GM18505 (cell line): Measurements from ENCODE around the gene MRTFA.

ENCODE experiments used
- ATAC-seq: cut with Tn5 transposase; IDR thresholded peaks from one replicate; pipeline ENCODE4 v1.9.1; 2021; ENCODE audit not compliant: unreplicated experiment
- POLR2A ChIP-seq: IDR thresholded peaks from 4 replicates; pipeline ENCODE4 v1.6.1; 2011; ENCODE audit warnings: borderline replicate concordance; ENCODE audit not compliant: insufficient read depth, insufficient read length; ENCODE audit errors: extremely low read depth

MRTFA gene

GRCh38 chr22:40430991-40431390 is 205.5 kb downstream of the MRTFA start:
- ATAC-seq = no peak

DNA sequence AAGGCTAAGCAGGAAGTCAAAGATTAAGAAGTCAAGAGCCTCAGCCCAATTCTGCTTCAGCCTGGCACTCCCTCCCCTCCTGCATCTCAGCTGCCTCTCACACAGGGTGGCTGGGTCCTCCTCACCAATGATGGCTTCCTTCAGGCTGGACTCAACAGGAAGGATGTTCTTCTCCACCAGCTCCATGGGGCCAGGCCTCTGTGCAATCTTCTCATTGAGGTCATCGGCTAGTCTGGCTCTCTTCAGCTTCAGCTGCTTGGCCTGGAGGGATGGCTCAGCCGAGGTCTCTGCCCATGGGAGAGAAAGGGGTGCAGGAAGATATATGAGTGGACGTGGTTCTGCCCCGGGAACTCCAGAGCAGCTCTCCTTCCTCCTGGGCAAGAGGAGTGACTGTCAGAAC is 207.0 kb downstream of the MRTFA start:
- no peak for TF ChIP-seq POLR2A
- no peak for ATAC-seq

More at GRCh38 chr22:40430991-40431390, 205.5 kb downstream of the MRTFA start:
- TF ChIP-seq POLR2A = no peak

DNA sequence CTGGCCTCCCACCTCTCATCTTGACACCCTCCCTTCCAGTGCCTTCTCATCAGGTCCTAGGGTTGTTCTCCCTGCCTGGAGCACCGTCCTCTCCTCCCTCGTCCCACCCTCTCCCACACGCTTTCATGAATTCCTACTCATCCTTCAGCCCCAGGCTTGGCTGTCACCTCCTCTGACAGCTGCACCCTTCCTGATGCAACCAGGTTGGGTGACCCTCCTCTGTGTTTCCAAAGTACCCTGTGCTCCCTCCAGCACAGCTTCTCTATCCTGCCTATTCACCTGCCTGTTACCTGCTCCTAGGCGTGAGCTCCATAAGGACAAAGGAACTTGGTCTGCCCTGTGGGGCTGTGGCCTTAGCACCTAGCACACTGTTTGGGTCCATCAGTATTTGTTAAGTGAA is 207.7 kb downstream of the MRTFA start:
- ATAC-seq = no peak
- no peak for TF ChIP-seq POLR2A

GRCh38 chr22:40426594-40427333 is 209.8 kb downstream of the MRTFA start:
- no peak for TF ChIP-seq POLR2A
- no peak for ATAC-seq

- ATAC-seq = no peak
- no peak for TF ChIP-seq POLR2A
Measured at GRCh38 chr22:40425082-40425481, 211.4 kb downstream of the MRTFA start.

DNA sequence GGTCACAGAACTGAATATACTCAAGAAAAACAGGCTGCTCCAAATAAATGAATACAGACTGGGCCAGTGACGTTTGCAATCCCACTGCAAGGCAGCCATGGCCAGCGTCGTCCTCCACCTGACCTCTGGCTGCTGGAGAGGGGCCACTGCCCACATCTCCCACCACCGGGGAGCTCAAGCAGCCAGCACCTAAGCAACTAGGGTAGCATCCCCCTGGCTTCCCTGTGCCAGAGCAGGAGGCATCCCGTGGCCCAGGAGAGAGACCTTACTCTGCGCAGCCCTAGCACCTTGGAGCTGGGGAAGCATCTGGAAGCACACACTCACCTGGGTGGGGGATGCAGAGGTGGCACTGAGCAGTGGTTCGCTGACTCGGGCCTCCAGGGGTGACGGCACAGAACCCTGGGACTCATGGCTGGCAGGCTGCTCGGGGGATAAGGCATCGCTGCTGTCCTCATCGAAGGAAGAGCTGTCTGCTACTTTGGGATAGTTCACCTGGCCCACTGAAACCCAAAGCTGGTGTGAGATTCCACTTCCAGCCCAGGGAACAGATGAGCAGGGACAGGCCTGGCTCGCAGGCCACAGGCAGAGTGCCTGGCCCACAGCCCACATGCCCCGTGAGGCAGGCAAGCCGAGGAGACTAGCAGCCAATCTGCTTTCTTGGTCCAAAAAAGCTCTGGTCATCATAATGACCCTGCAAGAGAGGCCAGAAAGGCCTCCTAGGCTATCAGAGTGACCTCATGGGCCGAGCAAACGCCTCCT is 212.5 kb downstream of the MRTFA start:
- ATAC-seq = no peak
- TF ChIP-seq POLR2A = no peak

GRCh38 chr22:40423310-40423688 is 213.2 kb downstream of the MRTFA start:
- TF ChIP-seq POLR2A = no peak
- ATAC-seq = no peak

DNA sequence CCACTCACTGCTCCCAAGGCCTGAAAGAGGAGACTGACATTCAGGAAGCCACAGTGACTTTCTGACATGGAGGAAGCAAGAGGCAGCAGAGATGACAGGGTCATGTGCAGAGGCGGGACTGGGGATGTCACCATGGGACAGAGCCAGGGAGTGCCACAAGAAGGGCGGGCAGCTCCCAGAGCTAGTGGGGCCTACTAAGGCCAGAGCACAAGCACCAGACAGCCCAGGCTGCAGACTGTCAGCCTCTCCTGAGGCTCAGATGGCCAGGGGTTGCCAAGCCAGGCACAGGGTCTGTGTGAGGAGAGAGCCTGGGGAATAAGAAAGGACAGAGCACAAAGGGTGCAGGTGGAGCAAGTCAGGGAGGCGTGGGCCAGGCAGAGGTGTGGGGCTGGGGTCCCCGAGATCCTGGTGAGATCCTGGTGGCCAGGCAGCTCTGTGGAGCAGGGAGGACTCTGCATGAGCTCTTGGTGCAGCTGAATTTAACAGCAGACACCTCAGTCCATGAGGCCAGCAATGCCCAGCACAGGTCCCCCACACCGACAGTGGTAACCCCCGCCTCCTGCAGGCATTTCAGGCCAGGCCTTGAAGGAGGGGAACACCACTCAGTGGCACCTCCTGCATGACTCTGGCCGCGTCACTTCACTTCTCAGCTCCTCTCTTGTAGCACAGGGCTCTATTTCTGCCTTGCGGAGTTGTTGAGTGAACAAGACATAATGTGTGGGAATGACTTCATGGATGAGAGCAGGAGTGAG is 213.8 kb downstream of the MRTFA start:
- ATAC-seq = no peak

GRCh38 chr22:40421941-40422340 is 214.6 kb downstream of the MRTFA start:
- no peak for TF ChIP-seq POLR2A
- no peak for ATAC-seq

More for the DNA sequence above, 213.8 kb downstream of the MRTFA start:
- TF ChIP-seq POLR2A = no peak

GRCh38 chr22:40421082-40421350 is 215.5 kb downstream of the MRTFA start:
- no peak for TF ChIP-seq POLR2A
- no peak for ATAC-seq

DNA sequence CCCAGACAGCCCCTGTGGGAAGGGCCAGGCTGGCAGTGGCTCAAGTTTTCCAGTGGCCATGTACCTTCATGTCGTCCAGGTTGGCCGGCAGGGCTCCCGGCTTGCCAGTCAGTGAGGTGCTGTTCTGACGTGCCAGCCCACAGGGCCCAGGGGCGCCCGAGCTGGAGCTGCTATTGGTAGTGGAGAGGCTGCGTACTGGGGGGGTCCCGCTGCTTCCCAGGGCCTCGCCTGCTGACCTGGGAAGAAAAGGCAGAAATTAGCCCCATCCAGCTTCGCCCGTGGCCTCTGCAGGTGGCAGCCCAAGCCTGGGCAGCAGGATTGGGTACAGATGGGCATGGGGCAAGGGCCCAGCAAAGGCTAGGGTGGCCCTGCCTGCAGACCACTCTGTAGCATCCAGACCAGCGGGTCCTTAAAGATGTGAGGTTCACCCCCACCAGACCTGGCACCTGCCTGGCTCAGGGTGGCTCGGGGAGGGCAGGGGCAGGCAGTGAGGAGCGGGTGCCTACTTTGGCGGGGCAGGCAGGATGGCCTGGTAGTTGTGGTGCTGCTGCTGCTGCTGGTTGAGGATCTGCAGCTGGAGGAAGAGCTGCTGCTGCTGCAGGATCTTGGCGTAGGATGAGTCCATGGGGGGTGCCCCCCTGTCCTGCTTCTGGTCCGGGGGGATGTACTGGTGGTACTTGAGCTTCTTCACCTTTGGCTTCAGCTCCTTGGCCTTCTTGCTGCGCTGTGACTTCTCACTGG is 216.0 kb downstream of the MRTFA start:
- ATAC-seq = no peak

DNA sequence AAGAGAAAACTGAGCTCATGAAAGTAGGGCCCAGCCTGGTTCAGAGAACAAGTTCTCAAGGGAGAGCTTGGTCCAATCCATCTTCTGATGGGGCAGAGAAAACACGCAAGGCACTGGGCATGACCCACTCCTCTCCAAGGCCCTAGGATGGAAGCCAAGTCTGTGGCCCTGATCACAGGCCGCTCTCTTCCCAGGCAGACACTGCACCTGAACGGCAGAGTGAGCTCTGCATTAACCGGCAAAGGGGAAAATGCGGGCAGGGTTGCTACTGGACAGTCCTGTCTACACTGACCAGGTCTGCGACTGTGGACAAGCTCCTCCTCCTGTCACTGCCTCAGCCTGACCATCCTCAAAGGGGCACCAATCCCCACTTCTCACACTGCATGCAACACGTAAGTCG is 216.8 kb downstream of the MRTFA start:
- ATAC-seq = no peak

More for the DNA sequence above, 216.0 kb downstream of the MRTFA start:
- TF ChIP-seq POLR2A = no peak

More for the DNA sequence above, 216.8 kb downstream of the MRTFA start:
- TF ChIP-seq POLR2A = no peak
